Colonic mucosa (tissue), 4 donors: ENCODE results near the gene LCP2. TPM values are rescaled to one million over a fixed set of nuclear protein-coding genes. Genes with fewer than 3 reads are reported as not detected.
A peak's percentile ranks its signal among the peaks of the same experiment; 100 is the strongest.

Experiments used
- DNase-seq: peaks from one replicate; pipeline ENCODE4 v3.0.0-alpha.2; 2020
- H3K27ac ChIP-seq: fragments of 200-600 bp; one replicate; pipeline ENCODE4 v1.8.0; 2021
- H3K27me3 ChIP-seq: fragments of 200-600 bp; one replicate; pipeline ENCODE4 v1.8.0; 2021
- H3K36me3 ChIP-seq: fragments of 200-600 bp; one replicate; pipeline ENCODE4 v1.8.0; 2021
- H3K4me1 ChIP-seq: fragments of 200-600 bp; one replicate; pipeline ENCODE4 v1.8.0; 2021; ENCODE audit warnings: mild to moderate bottlenecking
- H3K4me3 ChIP-seq: fragments of 200-600 bp; one replicate; pipeline ENCODE4 v1.8.0; 2021
- H3K9ac ChIP-seq, 2 donors: one replicate each; pipeline ENCODE4 v1.7.0; 2013; ENCODE audit warnings: control low read depth in 2 of 2, low read depth in 2 of 2, low read length in 2 of 2
- H3K9me3 ChIP-seq: fragments of 200-600 bp; one replicate; pipeline ENCODE4 v1.8.0; 2021
- intact Hi-C: fragments of 100-400 bp; cut with DNase I; formaldehyde crosslinking; loops from one replicate; pipeline ENCODE4 v1.14.1; 2022
- total RNA-seq, 2 donors: library from RNA; stranded (reverse); fragmentation: NEBNext Ultra II Directional in 1 of 2; extraction: Animal tissue kit (Norgen Biotek cat#: 25700) in 1 of 2; gene quantifications; one replicate each; pipeline ENCODE4 v1.2.1, GENCODE V29; 2021
- TF ChIP-seq, protein P1 (sequence below): fragments of 200-600 bp; IDR thresholded peaks from one replicate; pipeline ENCODE4 v1.8.0; 2022; ENCODE audit warnings: antibody characterized with exemption, mild to moderate bottlenecking
- donor health status: healthy.
- donor health status: DM: no; HTN: no; CAD: no.
- donor health status: DM: no; HTN: no; CAD: no.

Gene LCP2
- total RNA-seq, 2 donors from 2014 or later = 8.0 to 13.4 TPM

DNA sequence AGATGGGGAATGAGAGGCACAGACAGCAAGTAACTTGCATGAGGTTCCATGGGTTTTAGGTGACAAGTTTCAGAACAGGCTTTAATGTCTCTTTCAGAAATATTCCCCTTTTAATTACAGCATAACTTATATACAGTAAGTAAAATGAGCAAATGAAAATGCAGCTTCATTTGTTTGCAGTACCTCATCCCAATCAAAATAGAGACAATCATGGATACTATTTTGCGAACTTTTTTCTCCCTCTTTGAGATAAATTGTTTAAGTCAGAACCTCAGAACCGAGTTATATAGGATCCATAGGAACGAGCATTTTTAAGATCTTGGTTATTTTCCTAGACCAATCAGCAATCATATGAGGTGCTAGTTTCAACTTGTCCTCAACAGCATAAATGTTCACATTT lies 3.5 kb downstream of the LCP2 start:
- Histone ChIP-seq H3K4me1 (no peaks in the 10 kb centered on the region), H3K4me3 (peak overlapping the region; percentile 19)

DNA sequence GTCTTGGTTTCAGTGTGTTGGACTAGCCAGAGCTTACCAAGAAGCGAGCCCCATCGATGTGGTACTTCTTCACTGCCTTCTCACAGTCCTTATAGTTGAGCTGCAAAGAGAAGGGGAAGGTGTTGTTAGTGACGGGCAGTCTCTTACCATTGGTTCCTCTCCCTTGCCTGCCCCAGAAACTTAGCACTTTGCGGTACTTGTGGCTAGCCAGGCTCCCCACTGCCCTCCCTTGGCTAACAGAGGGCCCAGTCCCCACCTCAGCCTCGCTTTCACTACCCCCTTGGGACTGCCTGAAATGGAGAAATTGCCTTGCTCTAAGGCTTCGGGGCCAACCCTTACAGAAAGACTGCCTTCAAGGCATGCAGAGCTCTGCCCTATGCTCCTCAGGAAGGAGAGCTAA lies 4.3 kb downstream of the LCP2 start:
- peak; percentile 59 for DNase-seq
- intact Hi-C loops = no loop called here
- H3K9ac ChIP-seq = no peak overlapping the region
- no peaks in the 10 kb centered on the region for H3K27me3 ChIP-seq
- H3K36me3 ChIP-seq = no peaks in the 10 kb centered on the region
- TF ChIP-seq, protein P1, sequence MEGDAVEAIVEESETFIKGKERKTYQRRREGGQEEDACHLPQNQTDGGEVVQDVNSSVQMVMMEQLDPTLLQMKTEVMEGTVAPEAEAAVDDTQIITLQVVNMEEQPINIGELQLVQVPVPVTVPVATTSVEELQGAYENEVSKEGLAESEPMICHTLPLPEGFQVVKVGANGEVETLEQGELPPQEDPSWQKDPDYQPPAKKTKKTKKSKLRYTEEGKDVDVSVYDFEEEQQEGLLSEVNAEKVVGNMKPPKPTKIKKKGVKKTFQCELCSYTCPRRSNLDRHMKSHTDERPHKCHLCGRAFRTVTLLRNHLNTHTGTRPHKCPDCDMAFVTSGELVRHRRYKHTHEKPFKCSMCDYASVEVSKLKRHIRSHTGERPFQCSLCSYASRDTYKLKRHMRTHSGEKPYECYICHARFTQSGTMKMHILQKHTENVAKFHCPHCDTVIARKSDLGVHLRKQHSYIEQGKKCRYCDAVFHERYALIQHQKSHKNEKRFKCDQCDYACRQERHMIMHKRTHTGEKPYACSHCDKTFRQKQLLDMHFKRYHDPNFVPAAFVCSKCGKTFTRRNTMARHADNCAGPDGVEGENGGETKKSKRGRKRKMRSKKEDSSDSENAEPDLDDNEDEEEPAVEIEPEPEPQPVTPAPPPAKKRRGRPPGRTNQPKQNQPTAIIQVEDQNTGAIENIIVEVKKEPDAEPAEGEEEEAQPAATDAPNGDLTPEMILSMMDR = no peak
- no peak overlapping the region for H3K4me3 ChIP-seq
- H3K9me3 ChIP-seq = no peaks in the 10 kb centered on the region
- no peak overlapping the region for H3K27ac ChIP-seq
- no peaks in the 10 kb centered on the region for H3K4me1 ChIP-seq

More for the DNA sequence above, 3.5 kb downstream of the LCP2 start:
- Histone ChIP-seq H3K27me3 (no peaks in the 10 kb centered on the region), H3K36me3 (no peaks in the 10 kb centered on the region), H3K27ac (no peak overlapping the region), H3K9me3 (no peaks in the 10 kb centered on the region), H3K9ac (no peak overlapping the region)
- intact Hi-C loops = no loop called here
- DNase-seq = no peak
- TF ChIP-seq, protein P1 = no peak

DNA sequence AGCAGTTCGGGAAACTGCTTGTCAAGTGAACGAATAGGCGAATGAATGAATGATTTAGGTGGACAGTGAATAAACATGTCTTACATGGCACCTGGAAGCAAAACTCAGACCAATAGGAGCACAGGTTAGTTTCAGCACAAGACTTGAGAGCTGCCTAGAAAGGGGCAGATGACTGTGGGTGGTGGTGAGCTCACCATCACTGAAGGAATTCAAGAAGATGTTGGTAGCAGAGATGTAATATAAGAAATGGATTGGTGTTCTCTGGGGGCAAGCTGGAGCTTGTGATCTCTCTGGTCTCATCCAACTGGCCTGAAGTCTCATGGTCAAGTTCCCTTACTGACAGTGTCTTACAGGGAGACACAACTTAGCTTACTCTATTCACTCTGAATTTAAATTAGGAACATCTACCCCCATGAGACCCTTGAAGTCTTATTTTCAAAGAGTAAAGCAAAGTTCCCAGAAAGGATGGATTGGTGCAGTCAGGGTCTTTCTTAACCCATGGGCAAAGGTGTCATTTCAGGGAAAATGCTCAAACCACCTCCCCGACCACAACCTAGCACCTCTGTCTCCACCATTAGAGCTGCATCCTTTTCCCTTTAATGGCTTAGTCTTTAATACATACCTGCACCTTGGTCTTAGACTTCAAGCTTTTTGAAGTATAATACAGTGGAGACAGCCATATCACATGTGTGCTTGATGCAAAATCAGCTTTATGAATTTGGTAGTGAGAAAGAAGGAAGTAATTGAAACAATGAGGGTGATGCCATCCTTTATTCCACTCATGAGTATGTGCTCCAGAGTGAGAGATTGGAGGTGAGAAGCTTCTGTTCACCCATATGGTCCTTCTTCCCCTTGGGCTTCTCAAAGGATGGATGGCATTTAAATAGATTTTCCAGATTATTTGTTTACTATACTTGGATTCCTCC lies 5.1 kb downstream of the LCP2 start:
- Histone ChIP-seq H3K4me1 (no peaks in the 10 kb centered on the region), H3K9ac (no peak overlapping the region), H3K9me3 (no peaks in the 10 kb centered on the region), H3K36me3 (no peaks in the 10 kb centered on the region), H3K4me3 (no peak overlapping the region), H3K27me3 (no peaks in the 10 kb centered on the region), H3K27ac (no peak overlapping the region)
- TF ChIP-seq, protein P1 = no peak
- no peak for DNase-seq
- intact Hi-C loops = no loop called here

DNA sequence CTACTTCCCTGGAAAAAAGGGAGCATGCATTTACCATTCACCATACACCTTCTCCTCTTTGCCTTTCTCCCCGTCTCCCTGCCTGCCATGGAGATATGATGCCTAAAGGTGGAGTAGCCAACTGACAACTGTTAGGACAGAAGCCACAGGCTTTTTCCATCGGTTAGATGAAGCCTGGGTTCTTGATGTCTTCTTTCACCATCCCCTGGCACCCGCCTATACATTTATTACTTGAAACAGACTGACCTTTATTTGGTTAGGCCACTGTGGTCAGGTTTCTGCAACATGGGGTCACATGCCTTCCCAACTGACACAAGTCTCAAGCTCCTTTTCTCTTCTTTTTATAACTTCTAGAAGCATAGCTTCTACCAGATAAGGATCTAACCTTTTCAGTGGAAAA lies 7.1 kb downstream of the LCP2 start:
- Histone ChIP-seq H3K36me3 (no peaks in the 10 kb centered on the region), H3K9ac (no peak overlapping the region), H3K27me3 (no peaks in the 10 kb centered on the region), H3K4me3 (no peak overlapping the region), H3K27ac (peak overlapping the region; percentile 11), H3K9me3 (no peaks in the 10 kb centered on the region), H3K4me1 (no peaks in the 10 kb centered on the region)
- no peak for DNase-seq
- TF ChIP-seq, protein P1 = no peak
- intact Hi-C loops = no loop called here

DNA sequence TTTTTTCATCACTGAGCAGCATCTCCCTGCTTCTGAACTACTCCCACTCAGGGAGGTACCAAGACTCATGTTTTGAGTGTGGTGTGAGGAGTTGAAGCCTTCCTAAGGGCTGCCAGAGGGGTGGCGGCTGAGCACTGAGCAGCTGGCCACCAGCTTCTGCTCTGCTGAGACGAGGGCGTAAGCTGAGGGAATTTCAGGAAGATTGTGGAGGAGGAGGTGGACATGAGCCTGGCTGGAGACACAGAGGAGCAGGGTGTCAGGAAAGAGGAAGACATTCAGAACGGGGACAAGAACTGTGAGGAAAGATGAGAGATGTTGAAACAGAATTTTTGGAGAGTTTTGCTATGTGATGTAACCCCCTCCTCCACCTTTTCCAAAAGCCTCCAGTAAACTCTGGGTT lies 7.8 kb downstream of the LCP2 start:
- H3K4me3 ChIP-seq = no peak overlapping the region
- no peak overlapping the region for H3K9ac ChIP-seq
- no peaks in the 10 kb centered on the region for H3K9me3 ChIP-seq
- H3K27ac ChIP-seq = peak overlapping the region; percentile 11
- TF ChIP-seq, protein P1 = no peak
- H3K27me3 ChIP-seq = no peaks in the 10 kb centered on the region
- intact Hi-C loops = no loop called here
- no peaks in the 10 kb centered on the region for H3K36me3 ChIP-seq
- H3K4me1 ChIP-seq = no peaks in the 10 kb centered on the region
- no peak for DNase-seq
